Naive thymus-derived CD8-positive, alpha-beta T cell (primary cell): ENCODE results near the gene RNF215. TPM values are rescaled to one million over a fixed set of nuclear protein-coding genes. Genes with fewer than 3 reads are reported as not detected.

Experiments
- ATAC-seq, 2 donors: fragments of 150-1000 bp; cut with Tn5 transposase in 1 of 2; sonication (Bioruptor Pico), chemical (Tn5 transposase) in 1 of 2; 1 replicate in 1 of 2; 2 replicates in 1 of 2; pipeline ENCODE4 v1.10.0; 2021; ENCODE audit warnings: mild to moderate bottlenecking in 2 of 2, moderate library complexity in 2 of 2
- POLR2A ChIA-PET: fragments of 350-600 bp; sonication (Branson Sonifier 250); formaldehyde crosslinking; loops from one replicate; lab custom pipeline; 2021; ENCODE audit warnings: antibody characterized with exemption; lab: Charles Lee
- DNase-seq, 10 donors: peaks; one replicate each; pipeline versions ENCODE4 v3.0.0 to v3.0.0-alpha.2; 2020 to 2022
- H3K27ac Mint-ChIP-seq, 10 donors: one replicate each; pipeline ENCODE4 v1.8.0; 2020 to 2022; ENCODE audit warnings: mild to moderate bottlenecking in 10 of 10, mixed read lengths in 10 of 10, moderate library complexity in 4 of 10, inconsistent platforms in 1 of 10
- H3K27me3 Mint-ChIP-seq, 5 donors: one replicate each; pipeline ENCODE4 v1.8.0; 2021 to 2022; ENCODE audit warnings: mixed read lengths in 5 of 5
- H3K36me3 Mint-ChIP-seq, 3 donors: one replicate each; pipeline ENCODE4 v1.8.0; 2020 to 2022; ENCODE audit warnings: mixed read lengths in 3 of 3, mild to moderate bottlenecking in 2 of 3, inconsistent platforms in 1 of 3
- H3K4me1 Mint-ChIP-seq, 4 donors: one replicate each; pipeline ENCODE4 v1.8.0; 2021 to 2022; ENCODE audit warnings: mixed read lengths in 4 of 4
- H3K4me3 Mint-ChIP-seq, 10 donors: one replicate each; pipeline ENCODE4 v1.8.0; 2020 to 2022; ENCODE audit warnings: mild to moderate bottlenecking in 10 of 10, mixed read lengths in 10 of 10, moderate library complexity in 6 of 10, inconsistent platforms in 1 of 10
- H3K9me3 Mint-ChIP-seq, 9 donors: one replicate each; pipeline ENCODE4 v1.8.0; 2020 to 2022; ENCODE audit warnings: mixed read lengths in 9 of 9, mild to moderate bottlenecking in 3 of 9, inconsistent platforms in 1 of 9, moderate library complexity in 1 of 9
- polyA plus RNA-seq, 3 donors: library from polyadenylated mRNA; unstranded; fragments of 300-500 nt; fragmentation: Illumina TruSeq; gene quantifications; one replicate each; pipeline ENCODE4 v1.2.3, GENCODE V29; 2021
- total RNA-seq, 8 experiments: library from RNA in 2 of 8; stranded (reverse) in 2 of 8; gene quantifications; one replicate each; pipeline ENCODE4 v1.2.3 and lab custom pipeline; 2021 to 2026

RNF215 gene
- total and polyA plus RNA-seq, 5 experiments from 2014 or later, result 0.14 to 6.2 (median 0.44) TPM

- Mint-ChIP-seq H3K4me1 (peaks cover 25 to 47% (median 38%) of the 10 kb centered on the region in 4 donors), H3K27me3 (no peaks in the 10 kb centered on the region), H3K27ac (peak overlapping the region in 5 of 10 donors; percentile 28 to 64 (median 48)), H3K9me3 (no peaks in the 10 kb centered on the region), H3K4me3 (peak overlapping the region in 1 of 10 donors; percentile 3), H3K36me3 (peaks cover 0 to 63% (median 20%) of the 10 kb centered on the region in 3 donors)
- no peak for ATAC-seq
- POLR2A ChIA-PET, result interaction anchor here (0.6 to 7.4 kb wide), 3 partner anchors 8 to 23 kb away, joined by 3 to 118 read pairs (median 4); partner anchors contain the start of gene SEC14L2
- no peak for DNase-seq
These were observed 33.3 kb upstream of the RNF215 start for GRCh38 chr22:30420347-30421125.

DNA sequence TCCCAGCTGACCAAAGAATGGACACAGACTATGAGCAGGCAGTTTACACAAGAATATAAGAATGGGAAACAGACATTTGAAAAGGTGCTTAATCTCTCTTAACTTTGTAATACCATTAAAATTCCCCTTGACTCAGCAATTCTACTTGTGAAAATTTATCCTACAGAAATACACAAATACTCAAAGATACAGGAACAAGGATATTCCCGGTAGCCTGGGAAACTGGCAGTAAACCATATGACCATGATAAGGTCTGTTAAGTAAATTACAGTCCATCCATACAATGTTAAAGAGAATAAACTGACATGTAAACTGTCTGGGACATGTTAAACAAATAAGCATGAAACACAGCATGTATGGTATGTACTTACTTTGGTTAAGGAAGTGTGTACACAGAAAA lies 29.6 kb upstream of the RNF215 start:
- Mint-ChIP-seq H3K4me1 (peaks cover 21 to 52% (median 43%) of the 10 kb centered on the region in 4 donors), H3K27ac (peak overlapping the region in 6 of 10 donors; percentile 46 to 92 (median 60)), H3K27me3 (no peaks in the 10 kb centered on the region), H3K9me3 (no peaks in the 10 kb centered on the region), H3K4me3 (no peak overlapping the region), H3K36me3 (peaks cover 0 to 69% (median 22%) of the 10 kb centered on the region in 3 donors)
- DNase-seq (no peak), ATAC-seq (no peak)
- POLR2A ChIA-PET, result no interaction called here

DNA sequence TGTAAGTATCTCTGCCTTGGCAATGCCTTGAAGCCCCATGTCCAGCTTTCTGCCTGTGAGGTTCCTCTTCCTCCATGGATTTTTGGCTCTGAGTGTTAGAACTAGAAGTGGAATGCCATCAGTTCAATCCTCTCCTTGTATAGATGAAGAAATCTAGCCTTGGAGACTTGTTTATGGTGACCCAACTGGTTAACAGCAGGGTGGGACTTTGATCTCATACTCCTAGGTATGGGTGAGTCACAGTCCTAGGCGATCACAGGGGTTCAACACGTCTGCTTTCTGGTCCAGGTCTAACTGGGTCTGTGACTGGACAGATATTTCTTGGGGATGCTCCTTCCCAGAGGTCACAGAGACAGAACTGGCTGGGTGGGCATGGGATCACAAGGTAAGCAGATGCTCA lies 29.2 kb upstream of the RNF215 start:
- DNase-seq (no peak), ATAC-seq (no peak)
- Mint-ChIP-seq H3K27ac (peak overlapping the region in 9 of 10 donors; percentile 43 to 95 (median 61)), H3K27me3 (no peaks in the 10 kb centered on the region), H3K4me3 (no peak overlapping the region), H3K36me3 (peaks cover 0 to 67% (median 22%) of the 10 kb centered on the region in 3 donors), H3K4me1 (peaks cover 21 to 52% (median 42%) of the 10 kb centered on the region in 4 donors), H3K9me3 (no peaks in the 10 kb centered on the region)
- POLR2A ChIA-PET, result interaction anchor here (6.0 kb wide), 1 partner anchor 8 kb away, joined by 95 read pairs; the partner anchor contains the start of gene MTFP1

GRCh38 chr22:30414525-30415047 lies 27.4 kb upstream of the RNF215 start:
- Mint-ChIP-seq H3K36me3 (peaks cover 0 to 66% (median 26%) of the 10 kb centered on the region in 3 donors), H3K27ac (peak overlapping the region; percentile 87 to 97 (median 94)), H3K4me3 (peak overlapping the region; percentile 0 to 84 (median 63)), H3K4me1 (peaks cover 24 to 64% (median 44%) of the 10 kb centered on the region in 4 donors), H3K9me3 (no peaks in the 10 kb centered on the region), H3K27me3 (no peaks in the 10 kb centered on the region)
- POLR2A ChIA-PET, result interaction anchor here (0.6 to 6.0 kb wide), 6 partner anchors 10 to 22 kb away, joined by 3 to 95 read pairs (median 4); partner anchors contain the start of genes MTFP1 and SEC14L2
- ATAC-seq (peak; percentile 54 to 60), DNase-seq (no peak)

DNA sequence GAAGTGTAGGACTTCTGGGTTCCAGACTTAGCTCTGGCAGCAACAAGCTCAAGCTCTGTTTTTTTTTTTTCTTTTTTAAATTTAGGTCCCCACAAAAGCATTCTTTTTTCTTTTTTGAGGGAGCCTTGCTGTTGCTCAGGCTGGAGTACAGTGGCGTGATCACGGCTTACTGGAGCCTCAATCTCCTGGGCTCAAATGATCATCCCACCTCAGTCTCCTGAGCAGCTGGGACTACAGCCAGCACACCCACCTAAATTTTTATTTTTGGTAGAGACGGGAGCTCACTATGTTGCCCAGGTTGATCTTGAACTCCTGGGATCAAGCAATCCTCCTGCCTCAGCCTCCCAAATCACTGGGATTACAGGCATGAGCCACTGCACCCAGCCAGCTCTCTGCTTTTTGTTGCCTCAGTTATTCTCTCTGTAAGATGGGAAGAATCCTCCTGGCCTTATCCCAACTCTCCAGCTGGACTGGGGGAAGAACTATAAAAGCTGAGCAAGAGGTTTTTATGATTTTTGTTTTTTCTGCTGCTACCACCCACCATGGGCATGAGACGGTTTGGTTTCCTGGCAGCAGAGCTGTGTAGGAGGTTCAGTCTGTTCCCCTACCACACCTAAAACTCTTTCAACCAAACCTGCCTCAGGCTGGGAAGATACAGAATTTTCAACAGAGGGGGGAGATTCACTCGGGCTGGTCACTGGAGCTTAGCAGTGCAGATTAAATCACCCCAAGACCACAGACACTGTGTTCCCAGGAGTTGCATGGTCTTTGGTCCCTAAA lies 26.7 kb upstream of the RNF215 start:
- POLR2A ChIA-PET, result interaction anchor here (0.6 to 6.0 kb wide), 6 partner anchors 11 to 22 kb away, joined by 3 to 95 read pairs (median 4); partner anchors contain the start of genes MTFP1 and SEC14L2
- H3K9me3 Mint-ChIP-seq, result no peaks in the 10 kb centered on the region
- ATAC-seq (peak; percentile 87), DNase-seq (peak in 2 of 10 donors; percentile 35 to 45)
- peak overlapping the region; percentile 87 to 97 (median 94) for H3K27ac Mint-ChIP-seq
- H3K27me3 Mint-ChIP-seq, result no peaks in the 10 kb centered on the region
- peak overlapping the region; percentile 0 to 84 (median 63) for H3K4me3 Mint-ChIP-seq
- peaks cover 24 to 68% (median 46%) of the 10 kb centered on the region in 4 donors for H3K4me1 Mint-ChIP-seq
- H3K36me3 Mint-ChIP-seq, result peaks cover 0 to 66% (median 23%) of the 10 kb centered on the region in 3 donors

GRCh38 chr22:30413001-30413400 lies 25.8 kb upstream of the RNF215 start:
- H3K36me3 Mint-ChIP-seq, result peaks cover 0 to 62% (median 22%) of the 10 kb centered on the region in 3 donors
- POLR2A ChIA-PET, result interaction anchor here (0.8 to 6.0 kb wide), 3 partner anchors 11 to 16 kb away, joined by 3 to 95 read pairs (median 60); partner anchors contain the start of genes MTFP1 and SEC14L2
- no peaks in the 10 kb centered on the region for H3K27me3 Mint-ChIP-seq
- ATAC-seq, result no peak
- peak overlapping the region; percentile 87 to 97 (median 94) for H3K27ac Mint-ChIP-seq
- no peaks in the 10 kb centered on the region for H3K9me3 Mint-ChIP-seq
- peak overlapping the region in 8 of 10 donors; percentile 26 to 84 (median 54) for H3K4me3 Mint-ChIP-seq
- no peak for DNase-seq
- H3K4me1 Mint-ChIP-seq, result peaks cover 24 to 68% (median 46%) of the 10 kb centered on the region in 4 donors

GRCh38 chr22:30411780-30412179 lies 24.6 kb upstream of the RNF215 start:
- peak overlapping the region in 3 of 10 donors; percentile 0 to 77 (median 42) for H3K4me3 Mint-ChIP-seq

DNA sequence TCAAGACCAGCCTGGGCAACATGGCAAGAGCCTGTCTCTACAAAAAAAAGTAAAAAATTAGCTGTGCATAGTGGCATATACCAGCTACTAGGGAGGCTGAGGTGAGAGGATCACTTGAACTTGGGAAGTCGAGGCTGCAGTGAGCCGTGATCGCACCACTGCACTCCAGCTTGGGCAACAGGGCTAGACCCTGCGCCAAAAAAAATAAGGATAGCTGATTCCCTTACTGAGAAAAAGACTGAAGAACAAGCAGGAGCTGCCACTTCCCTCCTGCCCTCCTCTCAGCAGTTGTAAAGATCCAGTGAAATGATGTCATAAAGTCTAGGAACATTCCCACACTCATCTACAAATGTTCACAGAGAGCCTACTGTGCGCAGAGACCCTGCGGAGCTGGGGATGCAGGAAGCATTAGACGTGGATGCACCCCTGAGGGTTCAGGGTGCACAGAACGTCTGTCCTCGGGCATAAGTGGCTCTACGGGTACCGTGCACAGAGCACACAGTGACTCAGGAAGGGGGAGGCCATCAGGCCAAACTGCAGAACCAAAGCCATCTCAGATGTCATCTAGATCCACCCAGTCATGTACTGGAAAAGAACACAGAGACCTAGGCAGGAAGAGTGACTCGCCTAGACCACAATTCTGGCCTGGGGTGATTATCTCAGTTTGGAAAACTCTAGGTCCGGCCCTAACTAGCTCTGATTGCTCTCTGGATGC lies 21.3 kb upstream of the RNF215 start:
- ATAC-seq (no peak), DNase-seq (no peak)
- Mint-ChIP-seq H3K4me1 (peaks cover 15 to 42% (median 27%) of the 10 kb centered on the region in 4 donors), H3K4me3 (no peak overlapping the region), H3K27ac (peak overlapping the region in 1 of 10 donors; percentile 43), H3K27me3 (no peaks in the 10 kb centered on the region), H3K9me3 (no peaks in the 10 kb centered on the region), H3K36me3 (peaks cover 0 to 67% (median 7%) of the 10 kb centered on the region in 3 donors)
- POLR2A ChIA-PET, result interaction anchor here (1.6 kb wide), 1 partner anchor 15 kb away, joined by 6 read pairs; no protein-coding TSS in a partner anchor

More at GRCh38 chr22:30411780-30412179, 24.6 kb upstream of the RNF215 start:
- POLR2A ChIA-PET, result interaction anchor here (0.6 to 6.0 kb wide), 5 partner anchors 9 to 109 kb away, joined by 3 to 95 read pairs (median 4); partner anchors contain the start of genes MTFP1 and SEC14L2
- DNase-seq, result no peak
- ATAC-seq, result peak in 1 of 2 donors; percentile 16
- H3K27ac Mint-ChIP-seq, result peak overlapping the region; percentile 81 to 94 (median 90)
- peaks cover 24 to 68% (median 46%) of the 10 kb centered on the region in 4 donors for H3K4me1 Mint-ChIP-seq
- peaks cover 0 to 57% (median 19%) of the 10 kb centered on the region in 3 donors for H3K36me3 Mint-ChIP-seq
- no peaks in the 10 kb centered on the region for H3K27me3 Mint-ChIP-seq
- no peaks in the 10 kb centered on the region for H3K9me3 Mint-ChIP-seq

DNA sequence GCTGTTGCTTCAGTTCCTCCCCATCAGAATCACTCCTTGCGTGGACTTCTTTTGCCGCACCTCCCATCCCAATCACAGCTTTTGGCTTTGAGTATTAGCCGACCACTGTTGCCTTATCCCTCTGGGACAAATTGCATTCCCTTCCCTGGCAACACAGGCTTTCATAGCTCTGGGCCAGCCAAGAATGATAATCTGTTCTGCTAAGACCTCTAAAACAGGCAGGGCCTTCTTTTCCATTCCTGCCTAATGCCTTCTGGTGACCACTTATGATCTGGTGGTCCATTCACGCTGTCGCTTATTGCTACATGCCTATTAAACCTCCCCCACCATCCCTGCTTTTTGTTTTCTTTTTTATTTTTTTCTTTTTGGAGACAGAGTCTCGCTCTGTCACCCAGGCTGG lies 19.2 kb upstream of the RNF215 start:
- Mint-ChIP-seq H3K27me3 (no peaks in the 10 kb centered on the region), H3K4me1 (peaks cover 3 to 28% (median 17%) of the 10 kb centered on the region in 4 donors), H3K9me3 (no peaks in the 10 kb centered on the region), H3K36me3 (peaks cover 0 to 63% (median 6%) of the 10 kb centered on the region in 3 donors), H3K4me3 (no peak overlapping the region), H3K27ac (peak overlapping the region in 4 of 10 donors; percentile 11 to 28 (median 18))
- ATAC-seq, result no peak
- POLR2A ChIA-PET, result interaction anchor here (1.7 kb wide), 1 partner anchor 17 kb away, joined by 6 read pairs; no protein-coding TSS in a partner anchor
- no peak for DNase-seq

DNA sequence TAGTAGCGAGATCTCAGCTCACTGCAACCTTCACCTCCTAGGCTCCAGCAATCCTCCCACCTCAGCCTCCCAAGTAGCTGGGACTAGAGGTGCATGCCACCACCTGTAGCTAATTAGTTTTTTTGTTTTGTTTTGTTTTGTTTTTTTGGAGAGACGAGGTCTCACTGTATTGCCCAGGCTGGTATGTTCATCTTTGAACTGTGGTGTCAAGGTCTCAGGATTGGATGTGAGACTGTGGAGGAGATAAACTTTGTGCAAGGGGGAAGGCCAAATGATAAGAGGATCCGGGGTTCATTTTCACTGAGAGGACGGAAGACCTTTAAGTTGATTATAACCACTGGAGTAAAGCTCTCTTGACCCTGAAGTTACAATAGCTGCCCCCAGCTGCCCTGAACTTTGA lies 18.5 kb upstream of the RNF215 start:
- no peaks in the 10 kb centered on the region for H3K27me3 Mint-ChIP-seq
- H3K36me3 Mint-ChIP-seq, result peaks cover 0 to 58% (median 3%) of the 10 kb centered on the region in 3 donors

DNA sequence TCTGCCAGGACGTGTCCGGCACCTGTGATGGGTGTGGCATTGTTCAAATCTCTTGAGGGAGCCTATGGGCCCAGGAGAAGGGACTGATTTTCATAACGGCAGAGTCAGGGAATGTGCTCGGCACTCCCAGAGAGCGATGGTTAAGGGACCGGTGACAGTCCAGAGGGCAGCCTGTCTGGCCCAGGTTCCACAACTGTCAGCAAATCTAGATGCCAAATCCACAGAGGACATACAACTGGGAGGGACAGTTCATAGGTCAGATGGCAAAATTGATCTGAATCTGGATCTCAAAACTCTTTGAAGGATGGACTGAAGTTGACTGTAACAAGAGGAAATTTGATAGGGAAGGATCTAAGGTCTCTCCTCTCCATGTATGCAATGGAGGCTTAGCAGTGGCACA lies 17.1 kb upstream of the RNF215 start:
- Mint-ChIP-seq H3K27me3 (no peaks in the 10 kb centered on the region), H3K4me3 (no peak overlapping the region), H3K4me1 (peaks cover 2 to 15% (median 10%) of the 10 kb centered on the region in 4 donors), H3K27ac (peak overlapping the region in 7 of 10 donors; percentile 15 to 86 (median 48)), H3K9me3 (no peaks in the 10 kb centered on the region), H3K36me3 (peaks cover 0 to 48% (median 3%) of the 10 kb centered on the region in 3 donors)
- ATAC-seq (no peak), DNase-seq (no peak)
- POLR2A ChIA-PET, result interaction anchor here (0.8 kb wide), 1 partner anchor 30 kb away, joined by 3 read pairs; no protein-coding TSS in a partner anchor

More for the DNA sequence above, 18.5 kb upstream of the RNF215 start:
- no peak for ATAC-seq
- POLR2A ChIA-PET, result interaction anchor here (0.6 to 1.7 kb wide), 2 partner anchors 18 to 31 kb away, joined by 3 to 6 read pairs; no protein-coding TSS in a partner anchor
- Mint-ChIP-seq H3K9me3 (no peaks in the 10 kb centered on the region), H3K4me3 (peak overlapping the region in 1 of 10 donors; percentile 36), H3K27ac (peak overlapping the region in 5 of 10 donors; percentile 26 to 86 (median 40)), H3K4me1 (peaks cover 0 to 21% (median 12%) of the 10 kb centered on the region in 4 donors)
- no peak for DNase-seq
